Lower leg skin (tissue), 4 donors: ENCODE measurements around the gene SEC14L5. TPM values are rescaled to one million over a fixed set of nuclear protein-coding genes. Genes with fewer than 3 reads are reported as not detected.
"Not testable (repeated sequence)": the region's sequence is repeated elsewhere in the genome, so short reads cannot be mapped to it uniquely, and the experiment has no call there.

Experiments used
- DNase-seq, 2 donors: peaks; one replicate each; pipeline ENCODE4 v3.0.0-alpha.2; 2019; ENCODE audit warnings: low spot score in 2 of 2
- H3K4me3 ChIP-seq: fragments of 200-600 bp; sonication (generic); 2 replicates; pipeline ENCODE4 v1.5.1; 2017; ENCODE audit warnings: mild to moderate bottlenecking, low read depth; ENCODE audit not compliant: poor library complexity, severe bottlenecking
- CTCF ChIP-seq, 3 donors: fragments of 450-650 bp; IDR thresholded peaks; one replicate each; pipeline ENCODE4 v1.5.1; 2016; ENCODE audit warnings: antibody characterized with exemption in 3 of 3, mild to moderate bottlenecking in 3 of 3, moderate library complexity in 2 of 3
- POLR2A ChIP-seq, 2 donors: fragments of 450-650 bp; IDR thresholded peaks; one replicate each; pipeline ENCODE4 v1.6.1; 2016 to 2017; ENCODE audit warnings: antibody characterized with exemption in 2 of 2, mild to moderate bottlenecking in 1 of 2, moderate library complexity in 1 of 2
- WGBS, 2 donors: methylation state at CpG; one replicate each; pipeline ENCODE4 v1.1.5; 2018; 5-methylcytosine and 5-hydroxymethylcytosine counted together
- intact Hi-C: fragments of 100-400 bp; cut with DNase I; formaldehyde crosslinking; loops from one replicate; pipeline ENCODE4 v1.15.0; 2023; ENCODE audit warnings: low total_unique reads
- total RNA-seq, 4 donors: library from RNA; depleted of rRNA; stranded (reverse); fragments of >200 nt; gene quantifications; one replicate each; pipeline ENCODE4 v1.1.0, GENCODE V29; 2016

Gene SEC14L5
- total RNA-seq, 4 donors from 2014 or later, result 0.91 to 2.6 (median 1.3) TPM

- DNase-seq, result no peak
- TF ChIP-seq POLR2A (IDR thresholded peaks at IDR 0.05) (no peak), CTCF (IDR thresholded peaks at IDR 0.05) (no peak)
- 78 to 86% methylated on average over 6 of the region's 6 CpGs for WGBS, 2 donors
- intact Hi-C loops, result no loop called here
- H3K4me3 ChIP-seq, result no peak overlapping the region
These were observed 2.4 kb downstream of the SEC14L5 start for GRCh38 chr16:4960579-4960978.

- intact Hi-C loops, result no loop called here
- 51 to 69% methylated on average over 7 of the region's 7 CpGs for WGBS, 2 donors
These were observed 4.6 kb downstream of the SEC14L5 start for GRCh38 chr16:4962716-4963115.

GRCh38 chr16:4963527-4963926 lies 5.4 kb downstream of the SEC14L5 start:
- DNase-seq, intact Hi-C loops, H3K4me3 ChIP-seq: not testable (repeated sequence)
- 81 to 87% methylated on average over 7 of the region's 7 CpGs for WGBS, 2 donors

More at GRCh38 chr16:4962716-4963115, 4.6 kb downstream of the SEC14L5 start:
- DNase-seq, result no peak
- TF ChIP-seq CTCF (IDR thresholded peaks at IDR 0.05) (no peak), POLR2A (IDR thresholded peaks at IDR 0.05) (no peak)
- no peak overlapping the region for H3K4me3 ChIP-seq

GRCh38 chr16:4966736-4967453 lies 8.8 kb downstream of the SEC14L5 start:
- no peak overlapping the region for H3K4me3 ChIP-seq
- TF ChIP-seq POLR2A (IDR thresholded peaks at IDR 0.05) (no peak), CTCF (IDR thresholded peaks at IDR 0.05) (no peak)
- intact Hi-C loops, result no loop called here
- no peak for DNase-seq
- 63 to 70% methylated on average over 7 to 10 of the region's 10 CpGs for WGBS, 2 donors

- H3K4me3 ChIP-seq, intact Hi-C loops, DNase-seq: not testable (repeated sequence)
- WGBS, 2 donors, result 90 to 91% methylated on average over 12 of the region's 12 CpGs
These were observed 10.1 kb downstream of the SEC14L5 start for GRCh38 chr16:4968278-4968677.

GRCh38 chr16:4968879-4969483 lies 10.9 kb downstream of the SEC14L5 start:
- intact Hi-C loops, result no loop called here
- TF ChIP-seq CTCF (IDR thresholded peaks at IDR 0.05) (no peak), POLR2A (IDR thresholded peaks at IDR 0.05) (no peak)
- no peak for DNase-seq
- WGBS, 2 donors, result 80 to 82% methylated on average over 13 of the region's 13 CpGs
- no peak overlapping the region for H3K4me3 ChIP-seq
